Aorta (tissue), 5 donors: Measurements from ENCODE around the gene ALX1. TPM values are rescaled to one million over a fixed set of nuclear protein-coding genes. Genes with fewer than 3 reads are reported as not detected.
"Not testable (repeated sequence)": the region's sequence is repeated elsewhere in the genome, so short reads cannot be mapped to it uniquely, and the experiment has no call there.

Experiments
- ATAC-seq: fragments of 200-7000 bp; cut with Tn5 transposase; one replicate; pipeline ENCODE4 v1.9.1; 2022; ENCODE audit warnings: moderate library complexity; ENCODE audit not compliant: low FRiP score
- DNase-seq, 2 donors: peaks; one replicate each; pipeline ENCODE4 v3.0.0-alpha.2; 2020
- H3K27ac ChIP-seq, 2 donors: one replicate each; pipeline ENCODE4 v1.5.1; 2013; ENCODE audit warnings: low read length in 2 of 2, mild to moderate bottlenecking in 2 of 2, moderate library complexity in 2 of 2, control low read depth in 1 of 2, inconsistent platforms in 1 of 2, low read depth in 1 of 2
- H3K27me3 ChIP-seq, 2 donors: one replicate each; pipeline ENCODE4 v1.6.1; 2013; ENCODE audit warnings: control low read depth in 1 of 2, low read length in 1 of 2, mild to moderate bottlenecking in 1 of 2, moderate library complexity in 1 of 2; ENCODE audit not compliant: insufficient read depth in 2 of 2, control insufficient read depth in 1 of 2
- H3K36me3 ChIP-seq, 2 donors: one replicate each; pipeline ENCODE4 v1.6.1; 2013; ENCODE audit warnings: control low read depth in 1 of 2, low read length in 1 of 2, mild to moderate bottlenecking in 1 of 2; ENCODE audit not compliant: insufficient read depth in 2 of 2, control insufficient read depth in 1 of 2
- H3K4me1 ChIP-seq, 2 donors: one replicate each; pipeline ENCODE4 v1.6.1; 2013; ENCODE audit warnings: low read length in 2 of 2, control low read depth in 1 of 2, mild to moderate bottlenecking in 1 of 2, moderate library complexity in 1 of 2; ENCODE audit not compliant: insufficient read depth in 2 of 2, control insufficient read depth in 1 of 2
- H3K4me3 ChIP-seq, 2 donors: one replicate each; pipeline ENCODE4 v1.5.1; 2013; ENCODE audit warnings: low read length in 2 of 2, control low read depth in 1 of 2, mild to moderate bottlenecking in 1 of 2
- H3K9me3 ChIP-seq: one replicate; pipeline ENCODE4 v1.6.1; 2013; ENCODE audit warnings: mild to moderate bottlenecking, low read length; ENCODE audit not compliant: control insufficient read depth
- WGBS, 2 donors: extraction: QIAGEN DNeasy Blood & Tissue Kit; methylation state at CpG; one replicate each; pipeline ENCODE4 v1.1.7; 2013; 5-methylcytosine and 5-hydroxymethylcytosine counted together
- intact Hi-C, 2 donors: fragments of 100-400 bp; cut with DNase I; formaldehyde crosslinking; loops; one replicate each; pipeline versions ENCODE4 v1.14.2 to v1.15.0; 2022
- polyA plus RNA-seq, 2 donors: library from polyadenylated mRNA; stranded (reverse); fragments of 200-250 nt; gene quantifications; one replicate each; pipeline ENCODE4 v1.2.3, GENCODE V29; 2013
- total RNA-seq, 2 donors: library from RNA; stranded (reverse); fragmentation: NEBNext Ultra II Directional; extraction: Animal tissue kit (Norgen Biotek cat#: 25700); gene quantifications; one replicate each; pipeline ENCODE4 v1.2.1, GENCODE V29; 2021
- donor health status: healthy with polysubstance abuse.
- donor health status: Bipolar disorder and iron deficiency.
- donor health status: DM: no; HTN: no; CAD: no.
- donor health status: DM: no; HTN: no; CAD: no.
- donor health status: DM: yes; HTN: yes; CAD: no.

The ALX1 gene
- total and polyA plus RNA-seq, 4 donors = 0.25 TPM; not detected in 3

GRCh38 chr12:85310456-85311076, 30.5 kb downstream of the ALX1 start:
- intact Hi-C loops = no loop called here
- no peak overlapping the region for H3K27ac ChIP-seq
- 86% methylated on average over 2 of the region's 2 CpGs for WGBS, 2 donors
- no peak overlapping the region for H3K4me3 ChIP-seq
- no peak for DNase-seq
- no peaks in the 10 kb centered on the region for H3K9me3 ChIP-seq
- no peak for ATAC-seq
- no peaks in the 10 kb centered on the region for H3K27me3 ChIP-seq
- no peaks in the 10 kb centered on the region for H3K36me3 ChIP-seq
- H3K4me1 ChIP-seq = no peaks in the 10 kb centered on the region

- H3K27ac ChIP-seq, H3K4me3 ChIP-seq, H3K4me1 ChIP-seq, ATAC-seq, DNase-seq, intact Hi-C loops, H3K9me3 ChIP-seq, H3K27me3 ChIP-seq, H3K36me3 ChIP-seq: not testable (repeated sequence)
- WGBS, 2 donors = 84 to 85% methylated on average over 32 to 33 of the region's 33 CpGs
Measured at GRCh38 chr12:85317866-85318636, 38.0 kb downstream of the ALX1 start.

DNA sequence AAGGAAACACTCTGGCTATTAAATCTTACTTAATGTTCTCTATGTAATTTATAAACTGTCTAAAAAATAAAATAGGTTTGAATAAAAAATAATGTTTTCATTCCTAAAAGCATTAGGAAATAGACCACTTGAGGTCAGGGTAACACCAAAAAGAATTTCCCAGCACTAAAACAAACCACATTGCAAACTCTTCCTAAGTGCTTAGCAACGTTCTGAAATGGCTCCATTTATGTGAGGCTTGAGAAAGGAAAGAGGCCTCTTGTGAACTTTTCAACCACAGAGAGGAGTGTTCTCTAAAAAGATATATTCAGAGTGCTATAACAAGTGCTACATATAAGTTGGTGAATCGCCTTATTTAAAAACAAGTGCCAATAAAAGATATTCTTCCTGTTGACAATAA, 42.7 kb downstream of the ALX1 start:
- H3K27ac ChIP-seq = no peak overlapping the region
- H3K36me3 ChIP-seq = no peaks in the 10 kb centered on the region
- H3K4me1 ChIP-seq = no peaks in the 10 kb centered on the region
- WGBS, 2 donors = 34 to 49% methylated on average over 2 of the region's 2 CpGs
- no peak for DNase-seq
- intact Hi-C loops = no loop called here
- no peaks in the 10 kb centered on the region for H3K9me3 ChIP-seq
- ATAC-seq = no peak
- no peaks in the 10 kb centered on the region for H3K27me3 ChIP-seq
- no peak overlapping the region for H3K4me3 ChIP-seq

- DNase-seq (no peak), ATAC-seq (no peak)
- intact Hi-C loops = no loop called here
- no peaks in the 10 kb centered on the region for H3K27me3 ChIP-seq
- no peak overlapping the region for H3K4me3 ChIP-seq
- no peaks in the 10 kb centered on the region for H3K36me3 ChIP-seq
- H3K4me1 ChIP-seq = no peaks in the 10 kb centered on the region
- WGBS, 2 donors = 14 to 19% methylated on average over 2 of the region's 2 CpGs
- no peaks in the 10 kb centered on the region for H3K9me3 ChIP-seq
- H3K27ac ChIP-seq = no peak overlapping the region
Measured at GRCh38 chr12:85325442-85325841, 45.4 kb downstream of the ALX1 start.

- Histone ChIP-seq H3K9me3 (no peaks in the 10 kb centered on the region), H3K27me3 (peaks cover 0 to 2% of the 10 kb centered on the region in 2 donors), H3K36me3 (no peaks in the 10 kb centered on the region), H3K4me1 (no peaks in the 10 kb centered on the region), H3K27ac (no peak overlapping the region), H3K4me3 (no peak overlapping the region)
- intact Hi-C loops = no loop called here
- no peak for DNase-seq
- 61 to 67% methylated on average over 2 of the region's 2 CpGs for WGBS, 2 donors
- no peak for ATAC-seq
Measured at GRCh38 chr12:85329913-85330312, 49.9 kb downstream of the ALX1 start.

GRCh38 chr12:85348779-85349178, 68.8 kb downstream of the ALX1 start:
- 51 to 59% methylated on average over 1 of the region's 1 CpG for WGBS, 2 donors

DNA sequence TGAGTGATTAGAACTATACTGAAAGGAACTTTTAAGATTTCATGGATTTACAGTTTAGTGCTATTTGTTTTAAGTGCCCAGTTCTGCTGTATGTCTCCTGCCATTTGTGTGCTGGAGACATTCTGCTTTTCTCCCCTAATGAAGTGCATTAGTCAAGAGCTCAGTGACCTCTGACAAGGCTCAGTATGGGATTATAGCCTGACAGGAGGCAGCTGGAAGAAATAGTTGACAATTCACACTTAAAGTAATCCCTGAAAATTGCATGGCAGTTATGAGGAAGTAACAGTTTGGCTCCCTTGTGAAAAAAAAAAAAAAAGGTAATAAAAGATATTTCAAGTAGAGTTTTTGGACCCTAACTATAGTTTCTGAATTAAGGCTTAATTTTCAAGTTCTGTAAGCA, 70.3 kb downstream of the ALX1 start:
- no peaks in the 10 kb centered on the region for H3K36me3 ChIP-seq
- no peaks in the 10 kb centered on the region for H3K4me1 ChIP-seq
- no peak overlapping the region for H3K4me3 ChIP-seq
- no peaks in the 10 kb centered on the region for H3K27me3 ChIP-seq
- H3K27ac ChIP-seq = no peak overlapping the region
- intact Hi-C loops = no loop called here
- ATAC-seq = no peak
- H3K9me3 ChIP-seq = no peaks in the 10 kb centered on the region
- DNase-seq = no peak

More at GRCh38 chr12:85348779-85349178, 68.8 kb downstream of the ALX1 start:
- Histone ChIP-seq H3K36me3 (no peaks in the 10 kb centered on the region), H3K27ac (no peak overlapping the region), H3K9me3 (no peaks in the 10 kb centered on the region), H3K27me3 (no peaks in the 10 kb centered on the region), H3K4me1 (no peaks in the 10 kb centered on the region), H3K4me3 (no peak overlapping the region)
- DNase-seq (no peak), ATAC-seq (no peak)
- intact Hi-C loops = no loop called here
